ENCODE data around the gene GHRHR. TPM values are rescaled to one million over a fixed set of nuclear protein-coding genes. Genes with fewer than 3 reads are reported as not detected.

GHRHR gene
- total RNA-seq, 1 donor from 2014 or later: not detected

DNA sequence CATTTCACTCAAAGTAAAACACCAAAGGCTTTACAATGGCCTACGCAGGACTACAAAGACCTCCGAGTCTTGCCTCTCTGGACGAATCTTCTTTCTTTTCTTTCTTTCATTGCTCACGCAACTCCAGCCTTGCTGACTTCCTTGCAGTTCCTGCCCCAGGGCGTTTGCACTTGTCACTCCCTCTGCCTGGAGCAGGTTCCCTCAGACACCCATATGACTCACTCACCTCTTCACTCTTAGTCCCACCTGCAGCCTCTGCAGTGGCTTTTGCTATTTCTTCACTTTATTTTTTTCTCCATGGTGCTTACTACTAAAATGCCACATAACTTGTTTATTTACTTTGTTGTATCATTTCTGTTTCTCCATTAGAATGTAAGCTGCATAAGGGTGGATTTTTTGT, 33.1 kb downstream of the GHRHR start:
- H3K27me3 Mint-ChIP-seq (ENCODE audit: insufficient read depth): peaks cover 3% of the 10 kb centered on the region
- H3K9me3 Mint-ChIP-seq: no peaks in the 10 kb centered on the region
- H3K36me3 Mint-ChIP-seq (ENCODE audit: low read depth): no peaks in the 10 kb centered on the region
- DNase-seq (ENCODE audit: low spot score): no peak
- intact Hi-C loops (cut with micrococcal nuclease): no loop called here
- no peaks in the 10 kb centered on the region for H3K4me1 Mint-ChIP-seq (ENCODE audit: low read depth)
- no peak overlapping the region for H3K27ac Mint-ChIP-seq
- no peak overlapping the region for H3K4me3 Mint-ChIP-seq

DNA sequence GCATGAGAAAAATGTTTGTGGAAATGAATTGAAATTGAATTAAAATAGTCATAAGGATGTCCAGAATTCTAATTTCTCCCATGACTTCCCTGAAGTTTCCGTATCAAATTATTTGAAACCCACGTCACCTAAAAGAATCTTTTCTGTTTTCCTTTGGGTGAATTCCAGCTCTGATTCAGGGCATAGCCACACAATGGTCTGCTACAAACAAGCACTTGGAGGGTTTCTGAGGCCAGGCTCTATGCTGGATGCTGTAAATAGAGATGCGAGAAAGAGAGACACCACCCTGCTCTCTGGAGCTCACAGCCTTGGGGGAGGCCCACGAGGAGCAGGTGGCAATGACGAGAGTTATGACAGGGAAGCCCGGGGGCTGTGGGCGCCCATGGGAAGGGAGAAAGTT, 33.6 kb downstream of the GHRHR start:
- DNase-seq (ENCODE audit: low spot score): no peak

DNA sequence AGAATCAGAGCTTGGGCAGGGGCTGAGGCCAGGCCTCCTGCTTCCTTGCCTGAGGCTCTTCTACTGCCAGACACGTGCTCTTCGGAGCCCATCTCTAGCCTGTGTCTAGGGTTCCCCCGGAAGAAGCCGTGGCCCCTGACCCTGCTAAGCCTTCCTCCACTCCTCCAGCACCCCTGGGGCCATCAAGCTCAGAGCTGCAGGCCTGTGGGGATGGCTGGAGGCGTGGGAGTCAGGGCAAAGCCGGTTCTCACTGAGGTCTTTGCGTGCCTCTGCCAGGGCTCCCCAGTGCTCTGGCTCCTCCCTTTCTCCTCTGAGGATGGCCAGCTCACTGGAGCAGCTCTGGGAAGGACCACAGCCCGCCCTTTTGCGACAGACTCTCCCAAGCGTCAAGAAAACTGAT, 34.4 kb downstream of the GHRHR start:
- no peaks in the 10 kb centered on the region for H3K4me1 Mint-ChIP-seq (ENCODE audit: low read depth)
- intact Hi-C loops (cut with micrococcal nuclease): no loop called here
- no peaks in the 10 kb centered on the region for H3K36me3 Mint-ChIP-seq (ENCODE audit: low read depth)
- H3K9me3 Mint-ChIP-seq: no peaks in the 10 kb centered on the region
- H3K4me3 Mint-ChIP-seq: no peak overlapping the region
- peaks cover 4% of the 10 kb centered on the region for H3K27me3 Mint-ChIP-seq (ENCODE audit: insufficient read depth)
- DNase-seq (ENCODE audit: low spot score): no peak
- H3K27ac Mint-ChIP-seq: no peak overlapping the region

More for the DNA sequence above, 33.6 kb downstream of the GHRHR start:
- H3K27ac Mint-ChIP-seq: no peak overlapping the region
- H3K36me3 Mint-ChIP-seq (ENCODE audit: low read depth): no peaks in the 10 kb centered on the region
- no peaks in the 10 kb centered on the region for H3K9me3 Mint-ChIP-seq
- no peaks in the 10 kb centered on the region for H3K4me1 Mint-ChIP-seq (ENCODE audit: low read depth)
- H3K4me3 Mint-ChIP-seq: no peak overlapping the region
- H3K27me3 Mint-ChIP-seq (ENCODE audit: insufficient read depth): peaks cover 3% of the 10 kb centered on the region
- intact Hi-C loops (cut with micrococcal nuclease): no loop called here

DNA sequence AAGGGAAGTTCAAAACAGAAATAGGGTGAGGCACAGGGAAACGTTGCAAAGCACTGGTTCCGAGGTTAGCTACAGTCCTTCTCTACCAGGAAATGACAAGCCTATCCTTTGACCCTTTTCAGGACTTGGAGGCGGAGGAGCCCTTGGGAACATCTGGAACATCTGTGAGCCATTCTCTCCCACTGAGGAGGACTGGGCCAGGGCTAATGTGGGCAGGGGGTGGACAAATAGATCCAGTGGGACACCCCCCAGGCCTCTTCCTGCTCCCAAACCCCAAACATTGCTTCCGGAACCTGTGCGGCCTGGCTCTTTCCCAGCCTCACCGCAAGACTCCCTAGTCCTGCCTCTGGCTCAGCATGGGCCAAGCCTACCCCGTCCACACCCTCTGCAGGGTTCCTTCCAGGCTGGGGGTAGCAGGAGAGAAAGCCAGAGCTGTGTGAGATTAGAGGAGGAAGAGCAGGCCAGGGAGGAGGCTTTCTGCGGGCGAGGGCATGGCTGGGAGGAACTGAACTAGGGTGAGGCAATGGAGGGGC, 36.5 kb downstream of the GHRHR start:
- Mint-ChIP-seq H3K27me3 (ENCODE audit: insufficient read depth) (peaks cover 6% of the 10 kb centered on the region), H3K4me1 (ENCODE audit: low read depth) (no peaks in the 10 kb centered on the region), H3K4me3 (no peak overlapping the region), H3K9me3 (no peaks in the 10 kb centered on the region), H3K36me3 (ENCODE audit: low read depth) (no peaks in the 10 kb centered on the region), H3K27ac (no peak overlapping the region)
- intact Hi-C loops (cut with micrococcal nuclease): no loop called here
- DNase-seq (ENCODE audit: low spot score): no peak

DNA sequence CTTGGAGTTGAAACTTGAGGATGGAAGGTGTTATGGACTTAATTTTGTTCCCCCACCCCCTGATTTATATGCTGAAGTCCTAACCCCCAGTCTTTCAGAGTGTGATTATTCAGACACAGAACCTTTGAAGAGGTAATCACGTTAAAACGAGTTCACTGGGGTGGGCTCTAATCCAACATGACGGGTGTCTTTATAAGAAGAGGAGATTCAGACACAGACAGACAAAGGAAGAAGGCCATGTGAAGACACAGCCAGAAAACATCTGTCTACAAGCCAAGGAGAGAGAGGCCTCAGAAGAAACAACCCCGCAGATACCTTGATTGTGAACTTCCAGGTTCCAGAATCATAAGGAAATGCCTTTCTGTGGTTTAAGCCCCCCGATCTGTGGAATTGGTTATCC, 37.0 kb downstream of the GHRHR start:
- no peaks in the 10 kb centered on the region for H3K36me3 Mint-ChIP-seq (ENCODE audit: low read depth)
- peaks cover 6% of the 10 kb centered on the region for H3K27me3 Mint-ChIP-seq (ENCODE audit: insufficient read depth)
- H3K27ac Mint-ChIP-seq: no peak overlapping the region
- H3K9me3 Mint-ChIP-seq: no peaks in the 10 kb centered on the region
- intact Hi-C loops (cut with micrococcal nuclease): no loop called here
- H3K4me3 Mint-ChIP-seq: no peak overlapping the region
- no peaks in the 10 kb centered on the region for H3K4me1 Mint-ChIP-seq (ENCODE audit: low read depth)
- DNase-seq (ENCODE audit: low spot score): no peak

DNA sequence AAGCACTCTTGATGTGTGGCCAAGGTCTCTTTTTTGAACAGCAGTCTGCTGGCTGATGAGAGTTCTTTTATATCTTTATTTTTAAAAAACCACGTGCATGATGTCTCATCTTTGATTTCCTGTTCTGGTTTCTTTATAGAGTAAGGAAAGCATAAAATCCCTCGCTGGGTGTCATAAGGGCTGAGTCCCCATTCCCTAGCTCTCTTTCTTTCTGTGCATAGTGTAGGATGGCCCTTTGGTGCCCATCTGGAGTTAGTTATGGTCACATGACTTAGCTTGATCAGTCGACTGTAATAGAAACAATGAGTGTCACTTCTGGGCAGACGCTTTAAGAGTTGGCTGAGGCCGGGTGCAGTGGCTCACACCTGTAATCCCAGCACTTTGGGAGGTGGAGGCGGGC, 38.5 kb downstream of the GHRHR start:
- DNase-seq (ENCODE audit: low spot score): no peak
- no peak overlapping the region for H3K27ac Mint-ChIP-seq
- no peaks in the 10 kb centered on the region for H3K9me3 Mint-ChIP-seq

DNA sequence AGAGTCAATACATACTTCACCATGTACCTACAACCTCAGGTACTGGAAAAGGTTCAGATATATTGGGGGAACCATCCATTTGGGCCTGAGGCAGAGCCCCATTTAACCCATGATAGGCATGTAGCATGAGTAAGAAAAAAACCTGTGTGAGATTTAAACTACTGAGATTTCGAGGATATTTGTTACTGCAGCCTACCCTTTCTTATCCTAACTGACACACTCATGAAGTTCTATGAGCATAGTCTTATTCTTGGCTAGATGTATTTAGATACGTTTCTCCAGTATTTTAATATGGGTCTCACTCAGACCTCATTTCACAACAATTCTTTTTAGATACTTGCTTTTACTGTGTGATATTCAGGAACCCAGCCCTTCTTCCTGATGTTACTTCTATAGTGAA, 39.3 kb downstream of the GHRHR start:
- intact Hi-C loops (cut with micrococcal nuclease): no loop called here
- no peak overlapping the region for H3K4me3 Mint-ChIP-seq
- H3K36me3 Mint-ChIP-seq (ENCODE audit: low read depth): no peaks in the 10 kb centered on the region
- no peak overlapping the region for H3K27ac Mint-ChIP-seq
- no peak for DNase-seq (ENCODE audit: low spot score)
- H3K9me3 Mint-ChIP-seq: no peaks in the 10 kb centered on the region
- peaks cover 9% of the 10 kb centered on the region for H3K27me3 Mint-ChIP-seq (ENCODE audit: insufficient read depth)
- H3K4me1 Mint-ChIP-seq (ENCODE audit: low read depth): no peaks in the 10 kb centered on the region

More for the DNA sequence above, 38.5 kb downstream of the GHRHR start:
- no peaks in the 10 kb centered on the region for H3K36me3 Mint-ChIP-seq (ENCODE audit: low read depth)
- H3K4me1 Mint-ChIP-seq (ENCODE audit: low read depth): no peaks in the 10 kb centered on the region
- H3K27me3 Mint-ChIP-seq (ENCODE audit: insufficient read depth): peaks cover 9% of the 10 kb centered on the region
- H3K4me3 Mint-ChIP-seq: no peak overlapping the region
- intact Hi-C loops (cut with micrococcal nuclease): no loop called here

DNA sequence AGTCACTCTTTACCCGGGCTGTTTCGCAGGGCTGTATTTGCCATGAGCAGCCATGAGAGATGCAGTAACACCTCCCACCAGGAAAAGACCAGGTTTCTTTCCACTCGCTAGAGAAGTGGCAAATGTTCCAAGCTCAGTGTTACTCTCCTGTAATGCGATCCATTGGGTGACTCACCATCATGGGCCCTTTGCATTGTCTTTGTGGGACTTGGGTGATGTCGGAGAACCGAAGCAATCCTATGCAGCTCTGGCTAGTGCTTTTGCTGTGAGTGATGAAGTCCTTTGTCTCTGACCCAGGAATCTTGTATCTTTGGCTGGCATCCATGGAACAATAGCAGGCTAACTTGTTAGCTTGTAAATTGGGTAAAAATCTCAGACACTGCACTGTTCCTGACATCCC, 40.0 kb downstream of the GHRHR start:
- Mint-ChIP-seq H3K9me3 (no peaks in the 10 kb centered on the region), H3K4me1 (ENCODE audit: low read depth) (no peaks in the 10 kb centered on the region), H3K36me3 (ENCODE audit: low read depth) (no peaks in the 10 kb centered on the region), H3K27ac (no peak overlapping the region), H3K27me3 (ENCODE audit: insufficient read depth) (peaks cover 9% of the 10 kb centered on the region), H3K4me3 (no peak overlapping the region)
- intact Hi-C loops (cut with micrococcal nuclease): no loop called here
- no peak for DNase-seq (ENCODE audit: low spot score)

DNA sequence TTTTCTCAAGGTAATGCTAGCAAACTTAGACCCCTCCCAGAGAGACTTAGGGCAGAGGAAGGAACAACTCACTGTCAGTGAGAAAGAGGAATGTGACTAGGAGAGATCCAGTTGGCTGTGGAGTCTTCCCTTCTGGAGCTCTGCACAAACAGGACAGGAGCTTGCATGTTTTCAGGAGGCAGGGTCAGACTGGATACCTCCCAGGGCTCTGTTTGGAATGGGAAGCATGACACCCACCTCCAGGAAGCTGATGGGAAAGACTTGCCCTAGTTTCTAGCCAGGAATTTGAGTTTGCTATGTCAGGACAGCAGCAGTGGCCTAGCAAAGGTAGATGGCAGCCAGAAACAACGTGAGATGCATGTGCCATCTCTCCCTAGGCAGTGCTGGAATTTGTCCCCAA, 40.6 kb downstream of the GHRHR start:
- intact Hi-C loops (cut with micrococcal nuclease): no loop called here
- H3K27ac Mint-ChIP-seq: no peak overlapping the region
- DNase-seq (ENCODE audit: low spot score): no peak
- no peak overlapping the region for H3K4me3 Mint-ChIP-seq
- H3K36me3 Mint-ChIP-seq (ENCODE audit: low read depth): no peaks in the 10 kb centered on the region
- no peaks in the 10 kb centered on the region for H3K4me1 Mint-ChIP-seq (ENCODE audit: low read depth)
- no peaks in the 10 kb centered on the region for H3K9me3 Mint-ChIP-seq
- peaks cover 13% of the 10 kb centered on the region for H3K27me3 Mint-ChIP-seq (ENCODE audit: insufficient read depth)

DNA sequence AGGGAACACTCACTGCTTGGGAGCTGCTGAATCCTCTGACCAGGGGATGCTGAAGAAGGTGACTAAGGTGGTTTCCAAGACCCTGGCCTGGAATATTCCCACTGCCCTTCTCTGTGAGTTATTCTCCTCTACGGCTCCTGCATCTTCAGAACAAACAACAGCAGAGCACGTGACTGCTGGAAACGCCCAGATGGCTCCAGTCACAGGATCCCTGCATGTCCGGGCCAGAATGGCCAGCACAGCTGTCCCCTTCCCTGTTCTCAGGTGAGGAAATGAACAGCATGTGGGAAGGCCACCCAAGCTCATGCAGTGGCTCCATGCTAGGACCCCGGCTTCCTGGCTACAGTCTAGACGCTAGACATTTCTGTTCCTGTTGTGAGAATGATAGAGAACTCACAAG, 43.1 kb downstream of the GHRHR start:
- H3K27ac Mint-ChIP-seq: no peak overlapping the region
- no peak overlapping the region for H3K4me3 Mint-ChIP-seq
- intact Hi-C loops (cut with micrococcal nuclease): no loop called here
- DNase-seq (ENCODE audit: low spot score): no peak
- no peaks in the 10 kb centered on the region for H3K4me1 Mint-ChIP-seq (ENCODE audit: low read depth)
- no peaks in the 10 kb centered on the region for H3K9me3 Mint-ChIP-seq
- no peaks in the 10 kb centered on the region for H3K36me3 Mint-ChIP-seq (ENCODE audit: low read depth)
- H3K27me3 Mint-ChIP-seq (ENCODE audit: insufficient read depth): peaks cover 15% of the 10 kb centered on the region

DNA sequence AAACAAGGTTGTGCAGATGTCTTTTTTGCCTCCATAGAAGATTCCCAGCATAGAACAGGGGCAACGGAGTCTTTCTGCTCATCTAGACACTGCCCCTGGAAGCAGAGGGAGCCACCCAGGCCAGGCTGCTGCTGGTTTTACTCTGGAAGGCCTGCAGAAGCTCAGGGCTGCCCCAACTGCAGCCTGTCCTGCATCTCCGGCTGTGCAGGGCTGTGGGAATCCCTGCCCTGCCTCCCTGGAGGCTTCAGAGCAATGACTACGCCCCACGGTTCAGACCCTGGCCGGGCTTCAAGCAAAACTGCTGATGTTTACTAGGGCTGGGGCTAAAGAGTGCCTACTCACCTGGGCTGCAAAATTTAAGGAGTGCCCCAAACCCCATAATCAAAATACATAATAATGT, 43.9 kb downstream of the GHRHR start:
- Mint-ChIP-seq H3K27ac (no peak overlapping the region), H3K4me3 (no peak overlapping the region), H3K27me3 (ENCODE audit: insufficient read depth) (peaks cover 15% of the 10 kb centered on the region), H3K36me3 (ENCODE audit: low read depth) (no peaks in the 10 kb centered on the region), H3K9me3 (no peaks in the 10 kb centered on the region), H3K4me1 (ENCODE audit: low read depth) (no peaks in the 10 kb centered on the region)
- intact Hi-C loops (cut with micrococcal nuclease): no loop called here
- no peak for DNase-seq (ENCODE audit: low spot score)

DNA sequence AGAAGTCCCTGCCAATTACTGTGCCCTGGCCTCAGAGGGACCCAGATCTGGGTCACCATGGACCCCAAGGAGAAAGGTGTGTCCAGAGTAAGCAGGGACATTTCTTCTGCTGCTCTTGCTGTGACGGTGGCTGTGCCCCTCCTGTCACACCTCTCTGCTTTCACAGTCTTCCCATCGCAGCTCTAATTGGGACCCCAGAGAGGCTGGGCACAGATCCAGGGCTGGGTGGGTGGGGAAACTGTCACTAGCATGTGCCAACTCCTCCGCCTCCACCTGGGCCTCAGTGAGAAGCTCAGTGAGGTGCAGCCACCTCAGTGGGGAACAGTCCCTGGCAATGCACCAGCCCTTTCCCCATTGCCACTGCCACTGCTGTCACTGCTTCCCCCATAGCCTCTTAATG, 51.1 kb downstream of the GHRHR start:
- no peak for DNase-seq (ENCODE audit: low spot score)
- Mint-ChIP-seq H3K36me3 (ENCODE audit: low read depth) (no peaks in the 10 kb centered on the region), H3K27me3 (ENCODE audit: insufficient read depth) (peaks cover 5% of the 10 kb centered on the region), H3K4me3 (no peak overlapping the region), H3K27ac (no peak overlapping the region), H3K9me3 (no peaks in the 10 kb centered on the region), H3K4me1 (ENCODE audit: low read depth) (no peaks in the 10 kb centered on the region)
- intact Hi-C loops (cut with micrococcal nuclease): no loop called here

DNA sequence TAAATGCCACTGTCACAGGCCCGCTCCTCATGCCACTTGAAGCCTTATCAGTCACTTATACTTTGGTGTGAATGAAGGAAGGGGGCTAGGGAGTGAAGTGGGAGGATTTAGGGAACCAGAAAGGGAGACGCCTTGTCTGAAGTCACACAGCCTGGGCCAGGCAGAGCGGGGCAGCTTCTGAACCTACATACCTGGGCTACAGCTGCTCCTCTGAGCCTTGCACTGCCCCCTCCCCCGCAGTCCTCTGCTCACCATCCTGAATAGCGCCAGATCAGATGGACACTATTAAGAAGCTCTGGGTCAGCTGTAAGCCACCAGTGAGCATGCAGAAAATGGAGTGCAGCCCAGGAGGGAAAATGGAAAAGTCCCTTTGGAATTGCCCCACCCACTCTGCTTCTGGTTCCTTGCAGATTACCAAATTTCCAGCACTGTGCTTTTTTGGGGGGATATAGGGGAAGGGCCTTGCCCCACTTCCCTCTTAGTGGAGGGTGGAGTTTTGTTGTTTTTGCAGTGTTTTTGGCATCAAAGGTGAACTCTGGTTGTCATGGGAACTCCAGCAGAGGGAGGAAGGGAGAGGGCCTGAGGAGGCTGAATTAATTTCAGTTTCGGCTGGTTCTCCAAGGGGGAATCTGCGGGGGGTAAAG, 53.4 kb downstream of the GHRHR start:
- H3K27me3 Mint-ChIP-seq (ENCODE audit: insufficient read depth): no peaks in the 10 kb centered on the region
- no peak overlapping the region for H3K27ac Mint-ChIP-seq
- H3K36me3 Mint-ChIP-seq (ENCODE audit: low read depth): no peaks in the 10 kb centered on the region
- H3K4me1 Mint-ChIP-seq (ENCODE audit: low read depth): no peaks in the 10 kb centered on the region
- no peaks in the 10 kb centered on the region for H3K9me3 Mint-ChIP-seq
- DNase-seq (ENCODE audit: low spot score): no peak
- intact Hi-C loops (cut with micrococcal nuclease): no loop called here
- no peak overlapping the region for H3K4me3 Mint-ChIP-seq

DNA sequence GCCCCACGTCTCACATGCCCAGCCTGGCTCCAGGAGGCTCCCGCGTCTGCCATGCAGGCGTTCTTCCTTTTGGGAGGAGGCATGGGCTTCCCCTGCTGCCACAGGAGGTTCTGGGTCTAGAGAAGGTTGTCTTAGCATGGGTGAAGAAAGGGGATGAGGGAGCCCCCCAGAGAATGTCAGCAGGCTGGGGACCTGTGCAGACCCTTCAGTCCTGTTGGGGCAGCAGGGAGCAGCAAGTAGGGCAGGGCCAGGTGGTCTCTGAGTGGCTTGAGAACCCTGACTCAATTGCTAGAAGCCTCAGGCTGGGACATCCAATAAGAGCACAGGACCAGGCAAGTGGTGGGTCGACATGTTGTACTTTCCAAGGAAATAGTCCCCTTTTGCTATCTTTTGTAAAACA, 54.0 kb downstream of the GHRHR start:
- no peaks in the 10 kb centered on the region for H3K36me3 Mint-ChIP-seq (ENCODE audit: low read depth)

More for the DNA sequence above, 54.0 kb downstream of the GHRHR start:
- Mint-ChIP-seq H3K27ac (no peak overlapping the region), H3K4me3 (no peak overlapping the region), H3K4me1 (ENCODE audit: low read depth) (no peaks in the 10 kb centered on the region), H3K27me3 (ENCODE audit: insufficient read depth) (no peaks in the 10 kb centered on the region), H3K9me3 (no peaks in the 10 kb centered on the region)
- no peak for DNase-seq (ENCODE audit: low spot score)
- intact Hi-C loops (cut with micrococcal nuclease): no loop called here

All from activated T-helper 1 cell treated with anti-CD3 and anti-CD28 coated beads, Interleukin-12 subunit alpha, Interleukin-12 subunit beta, Interleukin-2, Interleukin-4 antibody, amounts not matched to agents 30 ng/mL and 10 ng/mL and 1 ng/mL, durations not matched to agents 14 hours and 24 hours and 36 hours (primary cell).